Measurements from ENCODE around the gene DALRD3.

Gene DALRD3

GRCh38 chr3:49024449-49024848 is 6.1 kb upstream of the DALRD3 start:
- no peak overlapping the region for H3K4me3 ChIP-seq (IDR thresholded peaks at IDR 0.05; ENCODE audit: insufficient read depth, low read depth, low read length)
- H3K27me3 ChIP-seq (ENCODE audit: insufficient read depth, low read depth), result no peaks in the 10 kb centered on the region
- H3K27ac ChIP-seq, result no peak overlapping the region
- H3K4me2 ChIP-seq, result no peak overlapping the region
- no peaks in the 10 kb centered on the region for H3K36me3 ChIP-seq (ENCODE audit: insufficient read depth)
- H3K4me1 ChIP-seq (ENCODE audit: low read depth, poor library complexity, severe bottlenecking), result peaks cover 22% of the 10 kb centered on the region
- H3K79me2 ChIP-seq (ENCODE audit: insufficient read depth, low read depth), result peaks cover 50% of the 10 kb centered on the region; the same call in 1 of the 2 replicates
- TF ChIP-seq CTCF (conservative IDR thresholded peaks at IDR 0.05; ENCODE audit: low read depth, low read length), result no peak
- H2AFZ ChIP-seq (ENCODE audit: low read depth), result no peak overlapping the region
- H3K9ac ChIP-seq, result no peak overlapping the region
- H4K20me1 ChIP-seq (ENCODE audit: insufficient read depth), result no peaks in the 10 kb centered on the region

GRCh38 chr3:49023775-49024174 is 5.4 kb upstream of the DALRD3 start:
- Histone ChIP-seq H3K79me2 (ENCODE audit: insufficient read depth, low read depth) (peaks cover 50% of the 10 kb centered on the region; the same call in 1 of the 2 replicates), H3K4me2 (no peak overlapping the region), H3K36me3 (ENCODE audit: insufficient read depth) (no peaks in the 10 kb centered on the region), H2AFZ (ENCODE audit: low read depth) (no peak overlapping the region), H3K27ac (no peak overlapping the region), H3K9ac (no peak overlapping the region), H4K20me1 (ENCODE audit: insufficient read depth) (no peaks in the 10 kb centered on the region), H3K27me3 (ENCODE audit: insufficient read depth, low read depth) (no peaks in the 10 kb centered on the region), H3K4me3 (IDR thresholded peaks at IDR 0.05; ENCODE audit: insufficient read depth, low read depth, low read length) (no peak overlapping the region), H3K4me1 (ENCODE audit: low read depth, poor library complexity, severe bottlenecking) (peaks cover 26% of the 10 kb centered on the region)
- TF ChIP-seq CTCF (conservative IDR thresholded peaks at IDR 0.05; ENCODE audit: low read depth, low read length), result no peak

GRCh38 chr3:49022688-49023171 is 4.3 kb upstream of the DALRD3 start:
- peak overlapping the region; percentile 93 for H3K9ac ChIP-seq
- H3K4me3 ChIP-seq (IDR thresholded peaks at IDR 0.05; ENCODE audit: insufficient read depth, low read depth, low read length), result peak overlapping the region; percentile 76
- H3K36me3 ChIP-seq (ENCODE audit: insufficient read depth), result no peaks in the 10 kb centered on the region
- peak overlapping the region; percentile 93 for H3K4me2 ChIP-seq
- H3K27me3 ChIP-seq (ENCODE audit: insufficient read depth, low read depth), result no peaks in the 10 kb centered on the region
- H3K4me1 ChIP-seq (ENCODE audit: low read depth, poor library complexity, severe bottlenecking), result peaks cover 17% of the 10 kb centered on the region
- no peak overlapping the region for H2AFZ ChIP-seq (ENCODE audit: low read depth)
- TF ChIP-seq CTCF (conservative IDR thresholded peaks at IDR 0.05; ENCODE audit: low read depth, low read length), result no peak; the same call in 1 of the 2 replicates
- H3K79me2 ChIP-seq (ENCODE audit: insufficient read depth, low read depth), result peaks cover 39% of the 10 kb centered on the region; the same call in 1 of the 2 replicates
- peak overlapping the region; percentile 94 for H3K27ac ChIP-seq
- no peaks in the 10 kb centered on the region for H4K20me1 ChIP-seq (ENCODE audit: insufficient read depth)

GRCh38 chr3:49021813-49022687 is 3.7 kb upstream of the DALRD3 start, which contains the start of gene NDUFAF3:
Gene NDUFAF3, plus strand, starts transcription at chr3:49022121. Its CDS starts 24 bp downstream, at chr3:49022145.
- peaks cover 33% of the 10 kb centered on the region; the same call in 1 of the 2 replicates for H3K79me2 ChIP-seq (ENCODE audit: insufficient read depth, low read depth)
- H3K36me3 ChIP-seq (ENCODE audit: insufficient read depth), result no peaks in the 10 kb centered on the region
- H2AFZ ChIP-seq (ENCODE audit: low read depth), result peak within 1 kb of the TSS; percentile 22; the same call in 1 of the 2 replicates
- H3K27me3 ChIP-seq (ENCODE audit: insufficient read depth, low read depth), result no peaks in the 10 kb centered on the region
- peak within 1 kb of the TSS; percentile 93 for H3K4me2 ChIP-seq
- peak; percentile 67 for TF ChIP-seq CTCF (conservative IDR thresholded peaks at IDR 0.05; ENCODE audit: low read depth, low read length)
- peaks cover 21% of the 10 kb centered on the region for H3K4me1 ChIP-seq (ENCODE audit: low read depth, poor library complexity, severe bottlenecking)
- peak within 1 kb of the TSS; percentile 93 for H3K9ac ChIP-seq
- peak within 1 kb of the TSS; percentile 76 for H3K4me3 ChIP-seq (IDR thresholded peaks at IDR 0.05; ENCODE audit: insufficient read depth, low read depth, low read length)
- H3K27ac ChIP-seq, result peak within 1 kb of the TSS; percentile 94
- no peaks in the 10 kb centered on the region for H4K20me1 ChIP-seq (ENCODE audit: insufficient read depth)

All from KMS-11 (cell line).